HG02973 (cell line): Measurements from ENCODE around the gene IFRD2.
"Not testable (repeated sequence)": the region's sequence is repeated elsewhere in the genome, so short reads cannot be mapped to it uniquely, and the experiment has no call there.

Experiments
- ATAC-seq: cut with Tn5 transposase; IDR thresholded peaks from one replicate; pipeline ENCODE4 v1.9.1; 2021; ENCODE audit warnings: moderate library complexity; ENCODE audit not compliant: unreplicated experiment

The IFRD2 gene

GRCh38 chr3:50286322-50287227 is 5.7 kb downstream of the IFRD2 start:
- no peak for ATAC-seq

- ATAC-seq: not testable (repeated sequence)
Observed at GRCh38 chr3:50284121-50284520, 8.1 kb downstream of the IFRD2 start.

GRCh38 chr3:50279255-50280016 is 12.8 kb downstream of the IFRD2 start:
- ATAC-seq: no peak

GRCh38 chr3:50278880-50279224 is 13.4 kb downstream of the IFRD2 start, which contains the start of gene LSMEM2:
LSMEM2 (plus strand) TSS chr3:50279087; CDS start chr3:50279114, 27 bp downstream.
- ATAC-seq: no peak

- no peak for ATAC-seq
Observed at GRCh38 chr3:50278123-50278879, 13.9 kb downstream of the IFRD2 start.

GRCh38 chr3:50276762-50277101 is 15.5 kb downstream of the IFRD2 start:
- no peak for ATAC-seq

GRCh38 chr3:50275996-50276761 is 16.1 kb downstream of the IFRD2 start:
- ATAC-seq: no peak

- no peak for ATAC-seq
Observed at GRCh38 chr3:50275141-50275995, 16.9 kb downstream of the IFRD2 start.

- no peak for ATAC-seq
Observed at GRCh38 chr3:50274371-50275104, 17.7 kb downstream of the IFRD2 start.

- ATAC-seq: no peak
Observed at GRCh38 chr3:50273689-50274065, 18.6 kb downstream of the IFRD2 start.

- peak; percentile 81 for ATAC-seq
Observed at GRCh38 chr3:50272911-50273688, 19.1 kb downstream of the IFRD2 start.

GRCh38 chr3:50272538-50272910 is 19.7 kb downstream of the IFRD2 start:
- ATAC-seq: not testable (repeated sequence)

GRCh38 chr3:50271314-50271936 is 20.8 kb downstream of the IFRD2 start:
- ATAC-seq: no peak

- ATAC-seq: no peak
Observed at GRCh38 chr3:50270422-50271224, 21.6 kb downstream of the IFRD2 start.

- no peak for ATAC-seq
Observed at GRCh38 chr3:50269977-50270413, 22.2 kb downstream of the IFRD2 start.

- ATAC-seq: no peak
Observed at GRCh38 chr3:50269460-50269859, 22.8 kb downstream of the IFRD2 start.
